NK-92 (cell line): Measurements from ENCODE around the gene GASK1B.

Source experiments
- DNase-seq: peaks from one replicate; lab custom pipeline; 2025; ENCODE audit not compliant: unreplicated experiment; lab: John Stamatoyannopoulos, UW

Gene GASK1B

GRCh38 chr4:158172261-158173258 lies at the start of gene GASK1B:
Gene GASK1B (minus strand): TSS chr4:158173025. CDS start chr4:158171375, 1,650 bp downstream.
- DNase-seq = no peak

DNA sequence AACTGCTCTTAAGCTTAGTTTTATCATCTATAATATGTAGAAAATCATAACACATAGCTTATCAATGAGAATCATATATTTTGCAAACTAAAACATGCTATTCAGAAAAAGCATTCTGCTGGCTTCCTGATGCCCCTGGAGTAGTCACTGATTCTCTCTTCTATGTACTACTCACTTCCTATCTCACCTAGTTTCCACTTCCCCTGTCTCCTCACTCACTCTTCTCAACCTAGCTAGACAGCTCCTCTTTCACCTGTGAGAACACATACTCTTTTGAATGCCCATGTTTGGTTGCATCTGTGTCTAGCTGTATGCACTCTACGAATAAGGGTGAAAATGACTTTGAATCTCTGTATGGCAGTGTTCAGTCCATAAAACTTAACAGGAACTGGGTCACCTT lies 46.8 kb upstream of the GASK1B start:
- no peak for DNase-seq

GRCh38 chr4:158217763-158218162 lies 44.9 kb upstream of the GASK1B start:
- no peak for DNase-seq

- no peak for DNase-seq
These were observed 42.0 kb upstream of the GASK1B start for GRCh38 chr4:158214856-158215255.

- no peak for DNase-seq
These were observed 40.6 kb upstream of the GASK1B start for GRCh38 chr4:158213466-158213865.

DNA sequence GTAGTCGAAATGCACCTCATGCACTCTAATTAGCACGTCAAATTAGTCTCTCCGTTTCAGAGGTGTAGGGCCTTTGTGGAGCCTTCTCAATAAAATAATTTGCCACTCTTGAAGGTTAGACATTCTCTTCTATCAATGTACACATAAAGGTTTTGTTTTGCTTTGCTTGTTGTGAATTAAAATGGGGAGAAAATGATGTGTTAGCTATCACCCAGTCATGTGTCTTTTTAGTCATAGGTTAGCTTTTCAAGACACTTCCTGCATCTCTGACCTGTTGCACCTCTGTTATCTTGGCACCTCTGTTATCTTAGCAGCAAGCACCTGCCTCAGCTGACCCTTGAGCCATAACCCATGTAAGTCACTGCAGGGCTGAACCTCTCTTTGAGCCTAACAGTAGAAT lies 38.4 kb upstream of the GASK1B start:
- DNase-seq = no peak

DNA sequence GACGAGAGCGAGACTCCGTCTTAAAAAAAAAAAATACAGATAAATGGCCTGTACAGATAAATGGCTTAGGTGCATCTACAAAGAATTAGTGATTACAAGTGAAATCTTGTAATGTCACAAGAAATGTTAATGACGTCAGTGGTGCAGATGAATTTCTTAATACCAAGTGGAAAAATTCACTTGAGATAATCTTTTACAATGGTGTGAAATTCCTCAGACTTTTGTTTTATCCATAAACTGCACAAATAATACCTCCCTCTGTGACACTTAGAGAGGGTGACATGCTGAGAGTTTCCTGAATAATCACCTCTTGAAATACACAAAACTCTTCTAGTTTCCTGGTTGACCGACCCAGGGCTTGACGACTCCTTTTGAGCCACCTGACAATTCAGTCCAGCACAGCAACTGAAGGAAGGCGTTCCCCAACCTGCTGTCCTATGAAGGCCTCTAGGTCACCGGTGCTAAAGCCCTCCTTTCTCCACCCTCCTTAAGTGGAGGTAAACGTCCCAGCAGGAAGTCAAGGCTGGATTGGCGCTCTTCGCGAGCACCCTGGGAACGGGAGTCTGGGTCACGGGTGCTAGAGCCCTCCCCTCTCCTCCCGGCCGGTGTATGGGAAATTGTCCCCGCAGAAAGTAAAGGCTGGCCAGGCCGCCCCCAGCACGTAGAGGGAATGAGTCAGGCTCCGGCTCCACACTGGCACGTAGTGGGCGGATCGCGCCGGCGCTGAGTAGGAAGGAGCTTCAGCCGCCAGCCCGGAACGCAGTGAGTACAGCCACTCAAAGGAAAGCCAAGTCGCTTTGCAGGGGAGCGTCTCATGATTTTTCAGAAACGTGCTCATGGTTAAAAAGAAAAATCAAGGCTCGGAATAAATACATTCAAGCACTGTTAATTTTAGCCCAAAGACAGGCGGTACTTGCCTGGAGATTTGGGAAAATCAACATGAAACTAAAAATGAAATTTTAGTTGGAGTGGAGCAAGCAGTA lies 37.3 kb upstream of the GASK1B start, which contains the start of gene TMEM144:
TSS of gene TMEM144 (plus strand) at position 662 of the 983 bp plus-strand sequence. CDS start 2,182 bp downstream, outside the sequence.
- DNase-seq = no peak

GRCh38 chr4:158208963-158209640 lies 36.3 kb upstream of the GASK1B start:
- DNase-seq = no peak

DNA sequence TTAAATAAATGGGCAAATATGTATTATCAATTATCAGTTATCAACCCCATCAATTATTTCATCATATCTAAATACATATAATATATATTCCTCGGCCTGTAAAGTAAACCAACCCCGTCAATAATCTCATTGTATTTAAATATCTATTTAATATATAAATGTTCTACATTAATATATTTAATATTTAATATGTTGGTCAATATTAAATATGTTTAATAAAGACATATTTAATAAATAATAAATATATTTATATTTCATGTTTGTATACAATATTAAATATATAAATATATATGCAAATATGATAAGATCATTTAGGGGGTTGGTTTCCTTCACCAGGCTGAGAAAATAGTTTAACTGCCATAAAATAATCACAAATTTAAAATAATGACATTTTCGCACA lies 31.1 kb upstream of the GASK1B start:
- DNase-seq = no peak

DNA sequence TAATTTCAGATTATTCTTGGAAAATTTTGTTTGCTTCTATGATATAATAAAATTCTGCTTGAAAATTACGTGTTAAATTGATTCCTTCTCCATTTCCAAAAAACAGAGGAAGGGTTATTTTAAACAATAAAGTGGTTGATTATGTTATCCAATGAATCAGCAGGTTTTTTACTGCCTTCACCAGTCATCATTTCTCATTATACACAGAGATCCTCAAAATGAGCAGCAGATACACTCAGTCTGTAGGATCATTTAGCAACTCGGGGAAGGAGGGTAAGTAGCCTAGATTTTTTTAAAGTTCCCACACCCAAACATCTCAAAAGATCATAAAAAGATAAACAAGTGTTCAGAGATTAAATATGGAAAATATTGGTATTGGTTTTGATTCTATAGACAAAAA lies 30.6 kb upstream of the GASK1B start:
- DNase-seq = no peak

DNA sequence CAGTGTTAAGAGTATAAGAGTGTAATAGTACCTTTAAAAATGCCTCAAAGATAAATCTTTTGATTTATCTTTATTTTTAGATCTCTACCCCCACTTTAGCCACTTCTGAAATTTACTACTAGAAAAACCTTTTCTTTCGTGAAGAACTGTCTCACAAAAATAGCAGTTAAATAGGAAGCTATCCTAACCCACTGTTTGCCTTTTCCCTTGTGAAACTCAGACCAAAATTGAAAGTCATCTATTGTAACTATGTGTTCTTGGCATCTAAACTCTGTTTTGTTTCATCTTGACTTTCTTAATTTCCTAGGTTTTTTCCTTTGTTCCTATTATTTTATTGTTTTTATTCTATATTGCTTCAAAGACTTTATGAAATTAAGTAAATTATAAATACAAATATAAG lies 29.7 kb upstream of the GASK1B start:
- no peak for DNase-seq

- DNase-seq = no peak
These were observed 29.1 kb upstream of the GASK1B start for GRCh38 chr4:158201876-158202275.

GRCh38 chr4:158201322-158201721 lies 28.5 kb upstream of the GASK1B start:
- no peak for DNase-seq

DNA sequence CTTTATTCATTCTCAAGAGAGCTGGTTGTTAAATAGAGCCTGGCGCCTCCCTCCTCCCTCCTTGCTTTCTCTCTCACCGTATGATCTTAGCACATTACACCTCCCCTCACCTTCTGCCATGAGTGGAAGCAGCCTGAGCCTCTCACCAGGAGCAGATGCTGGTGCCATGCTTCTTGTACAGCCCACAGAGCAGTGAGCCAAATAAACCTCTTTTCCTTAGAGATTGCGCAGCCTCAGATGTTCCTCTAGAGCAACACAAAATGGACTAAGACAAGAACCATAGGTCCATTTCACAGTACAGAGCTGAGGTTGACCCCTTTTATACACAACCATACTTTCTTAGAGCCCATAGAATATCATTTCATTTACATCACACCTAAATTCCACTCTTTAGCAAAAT lies 27.4 kb upstream of the GASK1B start:
- DNase-seq = no peak

GRCh38 chr4:158197194-158197776 lies 24.5 kb upstream of the GASK1B start:
- no peak for DNase-seq

DNA sequence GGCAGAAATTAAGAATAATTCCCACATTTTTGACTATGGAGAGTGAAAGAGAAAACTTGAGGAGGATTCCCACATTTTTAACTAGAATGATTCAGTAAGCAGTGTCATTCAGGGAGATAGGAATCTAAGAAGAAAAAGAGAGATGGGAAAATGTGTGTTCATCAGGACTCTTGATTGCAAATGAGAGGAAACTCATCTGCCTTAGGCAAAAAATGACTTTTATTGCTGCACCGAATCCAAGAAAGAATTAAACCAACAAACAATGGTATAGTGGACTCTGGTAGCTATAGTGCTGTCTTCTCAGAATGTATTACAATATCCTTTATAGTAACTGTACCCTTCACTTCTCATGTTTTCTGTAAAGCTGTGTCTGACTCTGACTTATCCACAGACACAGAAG lies 22.5 kb upstream of the GASK1B start:
- DNase-seq = no peak

GRCh38 chr4:158193171-158193749 lies 20.4 kb upstream of the GASK1B start:
- no peak for DNase-seq

DNA sequence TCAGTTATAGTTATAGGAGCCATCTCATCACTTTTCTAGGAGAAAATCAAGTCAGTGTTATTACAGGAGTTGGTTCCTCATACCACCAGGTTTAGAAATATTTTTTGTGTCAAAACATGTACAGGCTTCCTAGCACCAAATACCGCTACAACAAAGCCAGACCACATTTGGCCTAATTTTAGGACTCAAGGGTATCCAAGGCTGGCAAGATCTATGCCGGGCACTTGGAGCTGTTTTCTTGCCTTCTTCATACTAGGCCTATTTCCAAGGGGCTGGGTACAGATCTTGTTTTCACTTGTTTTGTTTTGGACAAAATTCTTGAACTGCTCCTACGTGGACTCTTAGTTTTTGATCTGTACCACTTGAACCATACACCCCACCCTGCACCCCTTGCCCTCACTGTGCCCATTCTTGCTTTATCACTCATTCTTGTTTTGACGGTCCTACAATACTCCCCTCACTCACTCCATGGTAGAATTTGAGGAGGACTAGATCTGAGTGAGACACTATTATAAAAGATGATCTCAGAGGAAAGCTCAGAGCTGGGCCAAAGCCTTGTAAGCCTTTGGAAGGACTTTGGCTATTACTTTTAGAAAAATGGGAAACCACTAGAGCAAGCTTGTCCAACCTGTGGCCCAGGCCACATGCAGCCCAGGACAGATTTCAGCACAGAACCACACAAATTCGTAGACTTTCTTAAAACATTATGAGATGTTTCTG lies 19.8 kb upstream of the GASK1B start:
- no peak for DNase-seq

DNA sequence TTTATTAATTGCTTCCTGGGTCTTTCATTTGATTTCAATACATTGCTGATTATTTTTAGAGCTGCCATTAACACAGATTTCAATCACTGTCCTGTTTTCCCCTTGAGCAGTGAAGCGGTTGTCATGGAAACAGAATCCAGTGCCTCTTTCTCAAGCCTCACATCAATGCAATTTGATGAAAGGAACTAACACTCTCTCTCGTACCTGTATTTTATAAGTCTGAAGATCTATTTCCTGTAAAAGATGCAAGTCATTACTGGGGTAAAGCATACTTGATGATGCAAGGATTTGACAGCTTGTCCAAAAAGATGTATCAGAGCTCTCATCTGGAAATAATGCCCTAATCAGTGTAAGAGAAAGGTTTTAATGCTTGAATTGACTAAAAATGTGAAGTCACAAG lies 17.9 kb upstream of the GASK1B start:
- no peak for DNase-seq
